ENCODE data around the gene PLAU. TPM values are rescaled to one million over a fixed set of nuclear protein-coding genes. Genes with fewer than 3 reads are reported as not detected.
A peak's percentile ranks its signal among the peaks of the same experiment; 100 is the strongest.

Gene PLAU
- total RNA-seq, 2 experiments from 2014 or later: 0.74 to 2.0 TPM

GRCh38 chr10:73923935-73924598 lies 13.1 kb downstream of the PLAU start:
- Histone ChIP-seq H4K20me1 (ENCODE audit: insufficient read depth, low read length) (no peaks in the 10 kb centered on the region), H3K4me2 (ENCODE audit: low read length) (peak overlapping the region; percentile 32), H3K4me1 (ENCODE audit: insufficient read depth, low read length, poor library complexity, severe bottlenecking) (peaks cover 45% of the 10 kb centered on the region), H3K27ac (ENCODE audit: low read depth, low read length, poor library complexity, severe bottlenecking) (no peak overlapping the region), H3K9me3 (ENCODE audit: low read length) (no peaks in the 10 kb centered on the region), H3K79me2 (ENCODE audit: insufficient read depth, low read depth, low read length) (no peaks in the 10 kb centered on the region), H2AFZ (ENCODE audit: low read length) (peak overlapping the region; percentile 27; the same call in 1 of the 2 replicates), H3K9me2 (ENCODE audit: insufficient read depth, low read length) (no peaks in the 10 kb centered on the region), H3K4me3 (ENCODE audit: low read depth, low read length, poor library complexity, severe bottlenecking) (no peak overlapping the region), H3K36me3 (ENCODE audit: insufficient read depth, low read length) (no peaks in the 10 kb centered on the region)
- no TSS peak for BruUV-seq (replicated peaks)
- intact Hi-C loops (cut with micrococcal nuclease; ENCODE audit: unreplicated experiment): no loop called here
- POLR2A ChIA-PET: interaction anchor here (0.5 to 0.7 kb wide), 2 partner anchors 12 to 25 kb away, joined by 3 to 7 read pairs; no protein-coding TSS in a partner anchor
- no peak for TF ChIP-seq EZH2phosphoT487 (IDR thresholded peaks at IDR 0.05; ENCODE audit: borderline replicate concordance, low read depth, low read length)
- no peak for TF ChIP-seq CTCF (conservative IDR thresholded peaks at IDR 0.05; ENCODE audit: low read length)
- peak; percentile 43 for DNase-seq (ENCODE audit: low spot score)
- CTCF ChIA-PET (ENCODE audit: unreplicated experiment): no interaction called here

DNA sequence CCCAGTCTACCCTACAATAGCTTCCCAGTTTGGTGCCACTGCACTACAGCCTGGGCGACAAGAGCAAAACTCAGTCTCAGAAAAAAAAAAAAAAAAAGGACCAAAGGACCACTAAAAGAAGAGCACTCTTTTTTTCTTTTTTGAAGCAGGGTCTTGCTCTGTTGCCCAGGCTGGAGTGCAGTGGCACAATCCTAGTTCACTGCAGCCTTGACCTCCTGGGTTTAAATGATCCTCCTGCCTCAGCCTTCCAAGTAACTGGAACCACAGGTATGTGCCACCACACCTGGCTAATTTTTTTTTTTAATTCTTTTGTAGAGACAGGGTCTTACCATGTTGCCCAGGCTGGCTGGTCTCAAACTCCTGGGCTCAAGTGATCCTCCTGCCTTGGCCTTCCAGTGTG lies 14.0 kb downstream of the PLAU start:
- H3K27ac ChIP-seq (ENCODE audit: low read depth, low read length, poor library complexity, severe bottlenecking): peak overlapping the region; percentile 30
- TF ChIP-seq EZH2phosphoT487 (IDR thresholded peaks at IDR 0.05; ENCODE audit: borderline replicate concordance, low read depth, low read length) (no peak), CTCF (conservative IDR thresholded peaks at IDR 0.05; ENCODE audit: low read length) (no peak)
- H3K4me1 ChIP-seq (ENCODE audit: insufficient read depth, low read length, poor library complexity, severe bottlenecking): peaks cover 39% of the 10 kb centered on the region
- H3K4me2 ChIP-seq (ENCODE audit: low read length): peak overlapping the region; percentile 41
- H3K4me3 ChIP-seq (ENCODE audit: low read depth, low read length, poor library complexity, severe bottlenecking): no peak overlapping the region
- intact Hi-C loops (cut with micrococcal nuclease; ENCODE audit: unreplicated experiment): no loop called here
- ChIA-PET CTCF (ENCODE audit: unreplicated experiment) (no interaction called here), POLR2A (interaction anchor here (0.7 kb wide), 1 partner anchor 11 kb away, joined by 3 read pairs; no protein-coding TSS in a partner anchor)
- no peaks in the 10 kb centered on the region for H3K9me2 ChIP-seq (ENCODE audit: insufficient read depth, low read length)
- DNase-seq (ENCODE audit: low spot score): no peak
- no peaks in the 10 kb centered on the region for H4K20me1 ChIP-seq (ENCODE audit: insufficient read depth, low read length)
- peak overlapping the region; percentile 62; the same call in 1 of the 2 replicates for H2AFZ ChIP-seq (ENCODE audit: low read length)
- H3K36me3 ChIP-seq (ENCODE audit: insufficient read depth, low read length): no peaks in the 10 kb centered on the region
- BruUV-seq (replicated peaks): no TSS peak
- no peaks in the 10 kb centered on the region for H3K79me2 ChIP-seq (ENCODE audit: insufficient read depth, low read depth, low read length)
- H3K9me3 ChIP-seq (ENCODE audit: low read length): no peaks in the 10 kb centered on the region

- no TSS peak for BruUV-seq (replicated peaks)
- no peaks in the 10 kb centered on the region for H3K9me2 ChIP-seq (ENCODE audit: insufficient read depth, low read length)
- H3K4me2 ChIP-seq (ENCODE audit: low read length): peak overlapping the region; percentile 41
- intact Hi-C loops (cut with micrococcal nuclease; ENCODE audit: unreplicated experiment): no loop called here
- H4K20me1 ChIP-seq (ENCODE audit: insufficient read depth, low read length): no peaks in the 10 kb centered on the region
- no peaks in the 10 kb centered on the region for H3K9me3 ChIP-seq (ENCODE audit: low read length)
- no peaks in the 10 kb centered on the region for H3K36me3 ChIP-seq (ENCODE audit: insufficient read depth, low read length)
- ChIA-PET CTCF (ENCODE audit: unreplicated experiment) (no interaction called here), POLR2A (no interaction called here)
- peak overlapping the region; percentile 12 for H3K4me3 ChIP-seq (ENCODE audit: low read depth, low read length, poor library complexity, severe bottlenecking)
- H2AFZ ChIP-seq (ENCODE audit: low read length): peak overlapping the region; percentile 62
- TF ChIP-seq EZH2phosphoT487 (IDR thresholded peaks at IDR 0.05; ENCODE audit: borderline replicate concordance, low read depth, low read length) (no peak), CTCF (conservative IDR thresholded peaks at IDR 0.05; ENCODE audit: low read length) (no peak)
- no peaks in the 10 kb centered on the region for H3K79me2 ChIP-seq (ENCODE audit: insufficient read depth, low read depth, low read length)
- H3K27ac ChIP-seq (ENCODE audit: low read depth, low read length, poor library complexity, severe bottlenecking): peak overlapping the region; percentile 30
- DNase-seq (ENCODE audit: low spot score): peak; percentile 72
- H3K4me1 ChIP-seq (ENCODE audit: insufficient read depth, low read length, poor library complexity, severe bottlenecking): peaks cover 34% of the 10 kb centered on the region
Observed at GRCh38 chr10:73925539-73925938, 14.6 kb downstream of the PLAU start.

All from OCI-LY7 (cell line).